Skeletal muscle satellite cell (primary cell): Measurements from ENCODE around the gene DBNL.

Source experiments
- H3K27me3 ChIP-seq: 2 replicates; pipeline ENCODE4 v1.7.0; 2013; ENCODE audit warnings: low read length; ENCODE audit not compliant: control insufficient read depth, insufficient read depth
- H3K36me3 ChIP-seq: 2 replicates; pipeline ENCODE4 v1.7.0; 2013; ENCODE audit warnings: mild to moderate bottlenecking, control low read depth, low read length; ENCODE audit not compliant: insufficient read depth
- H3K4me1 ChIP-seq: 2 replicates; pipeline ENCODE4 v1.7.0; 2013; ENCODE audit warnings: low read length; ENCODE audit not compliant: control insufficient read depth, insufficient read depth
- H3K4me2 ChIP-seq: 2 replicates; pipeline ENCODE4 v1.7.0; 2013; ENCODE audit warnings: mild to moderate bottlenecking, low read length
- H3K4me3 ChIP-seq: 2 replicates; pipeline ENCODE4 v1.7.0; 2013; ENCODE audit warnings: low read length
- H3K9ac ChIP-seq: 2 replicates; pipeline ENCODE4 v1.7.0; 2013; ENCODE audit warnings: mild to moderate bottlenecking, low read depth, low read length, moderate library complexity
- H3K9me3 ChIP-seq: replicated peaks from 2 replicates; pipeline ENCODE4 v1.7.0; 2013; ENCODE audit warnings: mild to moderate bottlenecking, control low read depth, low read length

Gene DBNL

DNA sequence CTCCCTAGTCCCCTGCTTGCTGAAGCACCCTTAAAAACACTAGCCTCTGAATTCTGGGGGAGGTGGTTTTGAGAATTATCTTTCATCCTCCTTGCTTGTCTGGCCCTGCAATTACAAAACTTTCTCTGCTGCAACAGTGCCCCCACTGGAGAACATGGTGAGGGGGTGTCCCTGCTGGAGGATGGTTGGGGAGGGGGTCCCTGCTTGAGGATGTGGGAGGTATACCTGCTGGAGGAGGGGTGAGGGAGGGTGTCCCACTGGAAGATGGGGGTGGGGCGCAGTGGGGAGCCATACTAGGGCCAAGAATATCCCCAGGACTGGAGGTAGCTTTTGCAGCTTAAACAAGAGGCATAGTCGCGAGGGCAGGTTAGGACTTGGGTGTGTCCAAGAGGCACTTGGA lies 41.0 kb downstream of the DBNL start:
- Histone ChIP-seq H3K4me3 (no peak overlapping the region), H3K4me2 (no peak overlapping the region), H3K4me1 (peaks cover 45% of the 10 kb centered on the region), H3K9me3 (no peaks in the 10 kb centered on the region), H3K9ac (no peak overlapping the region), H3K36me3 (no peaks in the 10 kb centered on the region), H3K27me3 (no peaks in the 10 kb centered on the region)

DNA sequence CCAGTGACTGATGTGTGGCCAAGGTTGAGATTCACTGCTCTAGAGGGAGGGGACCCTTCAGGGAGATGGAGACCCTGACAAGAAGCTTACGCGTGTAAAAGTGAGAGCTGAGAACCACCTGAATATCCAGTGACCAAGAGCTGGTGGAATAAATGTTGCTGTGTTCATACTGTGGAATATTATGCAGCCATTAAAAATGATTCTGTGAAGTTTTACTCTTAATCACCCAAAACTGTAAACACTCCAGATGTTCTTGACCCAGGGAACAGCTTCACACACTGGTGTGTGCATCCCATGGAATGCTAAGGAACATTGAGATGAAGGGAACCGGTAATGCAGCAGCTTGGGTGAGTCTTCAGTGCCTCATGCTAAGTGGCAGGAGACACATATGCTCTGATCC lies 42.1 kb downstream of the DBNL start:
- Histone ChIP-seq H3K9ac (no peak overlapping the region), H3K4me2 (no peak overlapping the region), H3K4me3 (no peak overlapping the region), H3K27me3 (no peaks in the 10 kb centered on the region), H3K36me3 (no peaks in the 10 kb centered on the region), H3K9me3 (no peaks in the 10 kb centered on the region), H3K4me1 (peaks cover 35% of the 10 kb centered on the region)

DNA sequence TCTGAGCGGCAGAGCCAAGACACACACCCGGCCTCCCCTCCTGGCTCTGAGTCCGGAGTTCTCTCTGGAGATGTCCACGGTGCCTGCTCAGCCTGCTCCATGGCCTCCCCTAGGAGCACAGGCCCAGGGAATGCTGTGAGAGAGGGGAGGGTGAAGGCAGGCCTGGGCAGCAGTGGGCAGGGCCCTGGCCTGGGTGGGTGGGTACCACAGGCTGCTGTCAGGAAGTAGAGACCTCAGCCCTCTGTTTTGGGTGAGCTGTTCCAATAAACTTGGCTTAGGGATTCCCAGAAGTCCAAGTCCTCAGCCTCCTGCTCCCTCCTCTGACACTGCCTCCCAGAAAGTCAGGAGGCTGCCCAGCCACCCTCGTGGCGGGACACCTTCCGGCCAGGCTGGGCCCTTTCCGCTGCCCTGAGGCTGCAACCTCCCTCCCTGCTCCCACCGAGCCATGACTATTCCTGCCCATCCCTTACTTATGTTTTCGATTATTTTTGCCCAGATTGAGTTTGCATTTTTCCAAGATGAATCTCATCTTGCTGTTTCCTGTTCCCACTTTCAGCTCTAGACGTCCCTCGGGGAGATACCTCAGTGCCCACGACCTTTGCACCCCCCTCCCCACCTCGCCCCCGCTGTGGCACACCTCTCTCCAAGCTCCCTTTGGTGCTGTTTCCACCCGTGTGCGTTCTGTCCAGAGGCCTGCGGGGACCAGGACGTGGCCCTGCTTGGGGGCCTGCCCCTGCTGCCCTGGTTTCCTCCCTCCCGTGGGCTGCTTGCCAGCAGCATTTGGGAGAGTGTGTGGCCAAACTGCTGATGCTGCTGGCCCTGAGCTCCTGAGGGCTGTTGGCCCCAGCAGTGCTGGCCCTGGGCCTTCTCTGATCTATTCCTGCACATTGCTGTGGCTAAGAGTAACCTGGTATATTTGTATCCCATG lies 43.7 kb downstream of the DBNL start:
- H3K27me3 ChIP-seq = no peaks in the 10 kb centered on the region
- peaks cover 31% of the 10 kb centered on the region for H3K4me1 ChIP-seq
- H3K9me3 ChIP-seq = no peaks in the 10 kb centered on the region
- peak overlapping the region; percentile 49 for H3K4me2 ChIP-seq
- no peak overlapping the region for H3K4me3 ChIP-seq
- H3K9ac ChIP-seq = peak overlapping the region; percentile 71
- no peaks in the 10 kb centered on the region for H3K36me3 ChIP-seq

DNA sequence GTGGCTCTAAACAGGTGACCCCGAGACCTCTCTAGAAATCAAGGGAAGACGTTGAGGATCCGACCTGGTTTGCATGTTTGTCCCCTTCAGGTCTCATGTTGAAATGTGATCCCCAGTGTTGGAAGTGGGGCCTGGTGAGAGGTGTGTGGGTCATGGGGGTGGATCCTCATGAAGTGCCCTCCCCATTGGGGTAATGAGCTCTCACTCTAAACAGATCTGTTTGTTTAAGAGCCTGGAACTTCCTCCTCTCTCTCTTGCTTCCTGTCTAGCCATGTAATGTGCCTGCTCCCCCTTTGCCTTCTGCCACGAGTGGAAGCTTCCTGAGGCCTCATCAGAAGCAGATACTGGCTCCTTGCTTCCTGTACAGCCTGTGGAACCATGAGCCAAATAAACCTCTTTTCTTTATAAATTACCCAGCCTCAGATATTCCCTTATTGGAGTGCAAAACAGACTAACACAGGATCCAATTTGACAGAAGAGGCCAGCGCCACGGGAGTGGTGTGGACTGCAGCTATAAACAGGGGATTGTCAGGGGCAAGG lies 48.7 kb downstream of the DBNL start:
- no peaks in the 10 kb centered on the region for H3K9me3 ChIP-seq
- no peak overlapping the region for H3K4me2 ChIP-seq
- H3K9ac ChIP-seq = no peak overlapping the region
- no peak overlapping the region for H3K4me3 ChIP-seq
- peaks cover 18% of the 10 kb centered on the region for H3K4me1 ChIP-seq
- H3K36me3 ChIP-seq = no peaks in the 10 kb centered on the region
- H3K27me3 ChIP-seq = no peaks in the 10 kb centered on the region

DNA sequence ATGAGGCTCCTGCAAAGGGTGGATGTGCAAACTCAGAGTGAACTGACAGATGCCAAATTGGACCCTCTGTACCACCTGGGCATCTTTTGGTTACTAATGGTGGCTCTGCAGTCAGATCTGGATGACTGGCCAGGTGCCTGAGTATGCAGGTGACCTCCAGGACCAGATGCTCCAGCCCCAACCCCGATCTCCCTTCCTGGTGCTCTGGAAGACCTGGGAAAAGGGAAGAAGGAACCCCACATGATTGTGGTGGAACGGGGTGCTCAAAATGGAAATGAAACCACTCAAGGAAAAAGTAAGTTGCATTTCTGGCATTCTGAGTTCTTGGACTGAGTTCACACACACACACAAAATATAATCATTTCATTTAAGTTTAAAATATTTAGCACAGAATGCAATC lies 49.9 kb downstream of the DBNL start:
- Histone ChIP-seq H3K4me2 (no peak overlapping the region), H3K4me1 (peaks cover 6% of the 10 kb centered on the region), H3K27me3 (no peaks in the 10 kb centered on the region), H3K4me3 (no peak overlapping the region), H3K9ac (no peak overlapping the region), H3K9me3 (no peaks in the 10 kb centered on the region), H3K36me3 (no peaks in the 10 kb centered on the region)

DNA sequence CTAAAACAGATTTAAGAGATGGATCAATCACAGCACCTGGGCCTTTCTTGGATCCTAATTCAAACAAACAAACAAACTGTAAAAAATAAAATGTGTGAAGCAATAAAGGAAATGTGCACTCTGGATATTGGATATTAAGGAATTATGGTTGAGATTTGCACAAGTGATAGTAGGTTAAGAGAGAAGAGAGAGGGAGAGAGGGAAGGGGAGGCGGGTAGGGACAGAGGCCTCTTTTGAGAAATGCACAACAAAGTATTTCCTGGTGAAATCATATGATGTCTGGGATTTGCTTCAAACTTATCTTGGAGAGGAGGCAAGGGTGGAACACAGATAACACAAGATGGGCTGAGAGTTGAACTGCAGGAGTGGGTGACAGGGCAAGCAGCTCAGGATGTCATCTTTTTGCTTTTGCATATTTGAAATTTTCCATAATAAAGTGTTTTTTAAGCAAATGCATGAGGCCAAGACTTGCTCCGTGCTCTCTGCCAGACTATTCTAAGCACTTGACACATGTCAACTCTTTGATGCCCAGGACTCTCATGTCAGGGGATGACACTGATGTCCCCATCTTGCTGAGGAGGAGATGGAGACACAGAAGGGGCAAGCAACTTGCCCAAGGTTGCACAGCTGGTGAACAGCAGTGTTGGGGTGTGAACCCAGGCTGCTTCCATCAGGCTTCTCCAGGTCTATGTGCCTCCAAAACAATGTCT lies 50.5 kb downstream of the DBNL start:
- Histone ChIP-seq H3K4me1 (peaks cover 3% of the 10 kb centered on the region), H3K9me3 (no peaks in the 10 kb centered on the region), H3K9ac (no peak overlapping the region)

DNA sequence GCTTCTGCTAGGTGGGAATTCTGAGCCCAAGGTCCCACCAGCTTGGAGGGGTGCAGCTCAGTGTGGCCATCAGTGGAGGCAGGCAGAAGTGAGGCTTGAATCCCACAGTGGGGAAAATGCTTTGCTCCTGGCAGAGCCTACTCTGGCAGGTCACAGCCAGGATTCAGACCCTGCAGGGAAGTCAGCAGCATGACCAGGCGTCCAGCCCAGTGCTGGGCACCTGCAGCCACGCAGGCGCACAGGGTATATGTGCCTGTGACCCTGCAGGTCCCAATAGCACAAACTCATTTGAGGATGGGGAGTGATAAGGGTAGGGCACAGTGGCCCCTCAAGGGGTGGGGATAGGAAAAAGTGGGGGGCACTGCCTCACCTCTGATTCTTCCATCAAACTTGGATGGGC lies 51.3 kb downstream of the DBNL start:
- Histone ChIP-seq H3K4me3 (no peak overlapping the region), H3K27me3 (no peaks in the 10 kb centered on the region), H3K4me1 (peaks cover 10% of the 10 kb centered on the region), H3K4me2 (no peak overlapping the region), H3K36me3 (no peaks in the 10 kb centered on the region), H3K9ac (no peak overlapping the region), H3K9me3 (no peaks in the 10 kb centered on the region)

More for the DNA sequence above, 50.5 kb downstream of the DBNL start:
- Histone ChIP-seq H3K36me3 (no peaks in the 10 kb centered on the region), H3K27me3 (no peaks in the 10 kb centered on the region), H3K4me3 (no peak overlapping the region), H3K4me2 (no peak overlapping the region)

DNA sequence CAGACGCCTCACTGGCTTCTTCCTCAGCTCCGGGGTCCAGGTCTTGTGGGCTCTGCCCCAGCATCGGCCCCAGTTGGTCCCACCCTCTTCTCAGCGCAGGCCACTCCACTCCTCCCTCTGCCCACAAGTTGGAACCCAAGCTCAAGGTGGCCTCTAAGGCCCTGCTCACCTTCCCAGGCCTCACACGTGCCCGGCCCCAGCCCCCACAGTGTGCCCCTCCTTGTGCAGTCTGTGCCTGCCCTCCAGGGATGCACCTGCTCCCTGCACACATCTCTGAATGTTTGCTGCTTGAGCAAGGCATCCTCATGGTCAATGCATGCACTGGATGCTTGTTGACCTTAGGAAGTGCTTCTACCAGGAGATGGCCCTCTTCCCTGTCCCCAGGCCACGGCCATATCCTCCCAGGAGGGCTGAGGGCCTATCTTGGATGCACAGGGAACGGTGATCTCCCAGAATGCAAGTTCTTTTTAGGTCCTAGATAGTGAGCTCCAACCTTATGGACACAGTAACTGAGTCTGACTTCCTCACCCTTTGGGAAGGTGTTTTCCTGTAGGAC lies 51.9 kb downstream of the DBNL start:
- Histone ChIP-seq H3K4me1 (peaks cover 14% of the 10 kb centered on the region), H3K36me3 (no peaks in the 10 kb centered on the region), H3K27me3 (no peaks in the 10 kb centered on the region), H3K4me2 (no peak overlapping the region), H3K4me3 (no peak overlapping the region), H3K9me3 (no peaks in the 10 kb centered on the region), H3K9ac (no peak overlapping the region)

DNA sequence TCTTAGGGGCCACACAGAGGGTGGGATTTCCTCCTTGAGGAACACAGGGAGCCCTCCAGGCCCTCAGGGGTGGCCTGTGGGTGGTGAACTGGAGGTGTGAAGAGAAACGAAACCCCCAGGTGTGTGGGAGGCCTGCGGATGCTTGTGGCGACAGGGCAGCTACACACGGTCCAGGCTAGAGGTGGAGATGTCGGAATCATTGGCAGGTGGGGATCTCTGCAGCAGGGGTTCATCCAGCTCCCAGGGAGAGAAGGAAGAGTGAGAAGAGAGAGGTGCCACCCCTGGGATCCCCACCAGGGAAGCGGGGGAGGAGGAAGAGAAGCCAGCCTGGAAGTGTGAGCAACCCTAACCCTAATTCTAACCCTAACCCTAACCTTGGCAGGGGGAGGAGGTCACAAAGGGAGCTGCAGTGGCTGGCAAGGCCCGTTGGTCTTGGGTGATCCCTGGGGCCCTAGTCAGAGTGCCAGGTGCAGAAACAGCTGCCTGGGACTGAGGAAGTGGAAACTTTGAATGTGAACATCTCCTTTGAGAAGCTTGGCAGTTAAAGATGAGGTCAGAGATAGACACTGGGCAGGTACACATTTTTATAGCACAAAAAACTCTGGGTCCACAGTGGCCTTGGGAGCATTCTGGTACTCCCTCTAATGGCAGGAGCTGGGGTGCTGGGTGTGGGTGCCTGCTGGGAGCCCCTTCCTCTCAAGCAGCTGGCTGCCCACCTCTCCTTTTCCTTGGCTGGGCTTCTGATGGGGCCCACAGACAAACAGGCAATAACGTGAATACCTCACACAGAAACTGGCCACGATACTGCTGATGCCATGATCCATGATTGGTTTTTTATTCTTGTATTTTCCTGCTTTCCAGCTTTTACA lies 52.8 kb downstream of the DBNL start:
- no peaks in the 10 kb centered on the region for H3K36me3 ChIP-seq
- H3K4me2 ChIP-seq = no peak overlapping the region
- H3K9me3 ChIP-seq = no peaks in the 10 kb centered on the region
- peaks cover 23% of the 10 kb centered on the region for H3K4me1 ChIP-seq
- no peaks in the 10 kb centered on the region for H3K27me3 ChIP-seq
- H3K4me3 ChIP-seq = no peak overlapping the region
- H3K9ac ChIP-seq = no peak overlapping the region

DNA sequence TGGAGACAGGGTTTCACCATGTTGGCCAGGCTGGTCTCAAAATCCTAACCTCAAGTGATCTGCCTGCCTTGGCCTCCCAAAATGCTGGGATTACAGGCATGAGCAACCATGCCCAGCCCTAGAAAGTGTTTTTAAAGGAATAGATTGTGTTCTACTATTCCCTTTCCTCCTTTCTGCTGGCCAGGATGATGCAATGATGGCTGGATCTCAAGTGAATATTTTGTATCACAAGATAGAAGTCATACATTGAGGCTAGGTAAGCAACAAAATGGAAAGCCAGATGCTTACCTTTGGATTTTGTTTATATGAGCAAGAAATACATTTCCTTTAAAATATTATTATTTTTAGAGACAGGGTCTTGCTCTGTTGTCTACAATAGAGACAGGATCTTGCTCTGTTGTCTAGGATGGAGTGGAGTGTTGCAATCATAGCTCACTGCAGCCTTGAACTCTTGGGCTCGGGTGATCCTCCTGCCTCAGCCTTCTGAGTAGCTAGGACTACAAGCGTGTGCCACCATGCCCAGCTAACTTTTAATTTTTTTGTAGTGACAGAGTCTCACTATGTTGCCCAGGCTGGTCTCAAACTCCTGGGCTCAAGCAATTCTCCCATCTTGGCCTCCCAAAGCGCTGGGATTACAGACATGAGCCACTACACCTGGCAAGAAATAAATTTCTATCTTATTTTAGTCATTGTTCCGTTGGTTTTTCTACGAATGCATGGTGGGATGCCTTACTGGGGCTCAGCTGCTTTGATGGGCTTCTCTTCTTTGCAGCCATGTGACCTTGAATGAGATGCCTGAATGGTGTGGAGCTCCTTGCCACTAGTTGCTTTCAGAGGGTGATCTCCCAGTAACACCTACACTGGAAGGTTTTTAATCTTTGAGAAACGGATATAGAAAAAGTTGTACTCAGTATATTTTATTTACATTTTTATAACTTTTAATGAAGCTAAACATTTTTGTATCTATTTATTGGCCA lies 53.9 kb downstream of the DBNL start:
- Histone ChIP-seq H3K4me2 (no peak overlapping the region), H3K9me3 (no peaks in the 10 kb centered on the region), H3K36me3 (no peaks in the 10 kb centered on the region), H3K4me1 (peaks cover 28% of the 10 kb centered on the region), H3K4me3 (no peak overlapping the region), H3K9ac (no peak overlapping the region), H3K27me3 (no peaks in the 10 kb centered on the region)
